Karpas-422 (cell line): ENCODE results near the gene C12orf60. TPM values are rescaled to one million over a fixed set of nuclear protein-coding genes. Genes with fewer than 3 reads are reported as not detected.

Source experiments
- total RNA-seq: library from RNA; depleted of rRNA; stranded (reverse); fragments of >200 nt; shearing (Covaris generic); gene quantifications from 2 replicates; pipeline ENCODE4 v1.2.3, GENCODE V29; 2014; ENCODE audit warnings: low replicate concordance; rRNA removed

C12orf60 gene
- total RNA-seq, 1 experiment from 2014 or later = 0.52 TPM

Other genes with a start within 250 kb of the C12orf60 start
- gene PLBD1, start 235.8 kb upstream of the C12orf60 start, total RNA-seq = not detected in 2 replicates
- gene GUCY2C, start 107.1 kb upstream of the C12orf60 start, total RNA-seq = 0.07 and 0.48 TPM in 2 replicates
- 22.5 and 22.7 TPM in 2 replicates for gene WBP11, start 192 bp upstream of the C12orf60 start, total RNA-seq
- gene SMCO3, start 10.5 kb downstream of the C12orf60 start, total RNA-seq = not detected in 2 replicates
- gene ART4, start 39.9 kb downstream of the C12orf60 start, total RNA-seq = not detected in 2 replicates
- not detected in 2 replicates for gene MGP, start 82.2 kb downstream of the C12orf60 start, total RNA-seq
- gene ERP27, start 134.9 kb downstream of the C12orf60 start, total RNA-seq = 0.18 and 0.60 TPM in 2 replicates
- gene ARHGDIB, start 157.9 kb downstream of the C12orf60 start, total RNA-seq = 503 and 765 TPM in 2 replicates
- not detected in 2 replicates for gene PDE6H, start 169.4 kb downstream of the C12orf60 start, total RNA-seq